Stomach (tissue), 9 donors: ENCODE data around the gene OPHN1. TPM values are rescaled to one million over a fixed set of nuclear protein-coding genes. Genes with fewer than 3 reads are reported as not detected.
A peak's percentile ranks its signal among the peaks of the same experiment; 100 is the strongest.

ENCODE experiments used
- DNase-seq, 2 donors: peaks; one replicate each; pipeline versions ENCODE4 v3.0.0 to v3.0.0-alpha.2; 2013 to 2019
- H3K27ac ChIP-seq, 5 donors: fragments of 200-600 bp in 4 of 5; sonication (generic) in 4 of 5; one replicate each; pipeline ENCODE4 v1.5.1; 2013 to 2019; ENCODE audit warnings: mild to moderate bottlenecking in 1 of 5, moderate library complexity in 1 of 5
- H3K27me3 ChIP-seq, 3 donors: fragments of 200-600 bp; sonication (generic); one replicate each; pipeline ENCODE4 v1.5.1; 2017 to 2019; ENCODE audit warnings: mixed run types in 1 of 3
- H3K36me3 ChIP-seq, 4 donors: fragments of 200-600 bp; sonication (generic); 1 replicate in 3 of 4; 2 replicates in 1 of 4; pipeline ENCODE4 v1.5.1; 2016 to 2019
- H3K4me1 ChIP-seq, 4 donors: fragments of 200-600 bp; sonication (generic); one replicate each; pipeline ENCODE4 v1.5.1; 2016 to 2019
- H3K4me3 ChIP-seq, 4 donors: fragments of 200-600 bp; sonication (generic) in 3 of 4; one replicate each; pipeline ENCODE4 v1.5.1; 2016 to 2019; ENCODE audit warnings: mild to moderate bottlenecking in 1 of 4
- H3K9me3 ChIP-seq, 4 donors: fragments of 200-600 bp; sonication (generic); one replicate each; pipeline ENCODE4 v1.5.1; 2016 to 2019
- CTCF ChIP-seq, 7 experiments: fragments of 450-650 bp in 4 of 7; fragments of 200-600 bp in 3 of 7; sonication (generic) in 3 of 7; IDR thresholded peaks; one replicate each; pipeline ENCODE4 v1.5.1; 2016 to 2019; ENCODE audit warnings: antibody characterized with exemption in 7 of 7, control low read depth in 2 of 7, mild to moderate bottlenecking in 1 of 7
- EP300 ChIP-seq: sonication (generic); formaldehyde crosslinking; IDR thresholded peaks from one replicate; pipeline ENCODE4 v1.6.1; 2017; ENCODE audit warnings: antibody characterized with exemption
- POLR2A ChIP-seq, 4 donors: fragments of 450-650 bp; IDR thresholded peaks; one replicate each; pipeline ENCODE4 v1.6.1; 2016; ENCODE audit warnings: antibody characterized with exemption in 4 of 4, control low read depth in 2 of 4, mild to moderate bottlenecking in 1 of 4, moderate library complexity in 1 of 4
- POLR2AphosphoS5 ChIP-seq, 3 donors: sonication (generic); formaldehyde crosslinking; IDR thresholded peaks; one replicate each; pipeline ENCODE4 v1.6.1; 2016; ENCODE audit warnings: antibody characterized with exemption in 3 of 3
- WGBS, 5 donors: extraction: QIAGEN DNeasy Blood & Tissue Kit in 3 of 5; methylation state at CpG; one replicate each; pipeline versions ENCODE4 v1.1.5 to v1.1.7; 2013 to 2018; 5-methylcytosine and 5-hydroxymethylcytosine counted together
- intact Hi-C: fragments of 100-400 bp; cut with DNase I; formaldehyde crosslinking; loops from one replicate; pipeline ENCODE4 v1.15.1; 2023; ENCODE audit warnings: low total_unique reads
- polyA plus RNA-seq, 3 donors: library from polyadenylated mRNA; stranded (reverse); fragments of 200-250 nt; gene quantifications; one replicate each; pipeline ENCODE4 v1.2.3, GENCODE V29; 2013
- total RNA-seq, 5 donors: library from RNA; depleted of rRNA; stranded (reverse); fragments of >200 nt; gene quantifications; one replicate each; pipeline versions ENCODE4 v1.1.0 to v1.2.3, GENCODE V29; 2014 to 2016
- donor health status: healthy with polysubstance abuse.
- donor health status: Bipolar disorder and iron deficiency.
- donor health status: healthy.

The OPHN1 gene
- total and polyA plus RNA-seq, 8 donors = 0.78 to 76.4 (median 5.0) TPM

DNA sequence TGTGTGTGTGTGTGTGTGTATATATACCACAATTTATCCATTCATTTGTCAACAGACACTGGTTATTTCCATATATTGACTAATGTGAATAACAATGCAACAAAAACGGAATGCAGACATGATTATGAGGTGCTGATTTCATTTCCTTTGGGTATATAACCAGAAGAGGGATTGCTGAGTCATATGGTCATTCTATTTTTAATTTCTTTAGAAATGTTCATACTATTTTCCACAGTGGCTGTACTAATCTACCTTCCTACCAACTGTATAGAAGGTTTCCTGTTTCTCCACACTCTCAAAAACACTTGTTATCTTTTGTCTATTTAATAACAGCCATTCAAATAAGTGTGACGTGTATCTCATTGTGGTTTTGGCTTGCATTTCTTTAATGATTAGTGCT is 269.9 kb downstream of the OPHN1 start:
- 20 to 43% (median 30%) methylated on average over 2 of the region's 2 CpGs for WGBS, 5 donors
- H3K9me3 ChIP-seq = no peaks in the 10 kb centered on the region

DNA sequence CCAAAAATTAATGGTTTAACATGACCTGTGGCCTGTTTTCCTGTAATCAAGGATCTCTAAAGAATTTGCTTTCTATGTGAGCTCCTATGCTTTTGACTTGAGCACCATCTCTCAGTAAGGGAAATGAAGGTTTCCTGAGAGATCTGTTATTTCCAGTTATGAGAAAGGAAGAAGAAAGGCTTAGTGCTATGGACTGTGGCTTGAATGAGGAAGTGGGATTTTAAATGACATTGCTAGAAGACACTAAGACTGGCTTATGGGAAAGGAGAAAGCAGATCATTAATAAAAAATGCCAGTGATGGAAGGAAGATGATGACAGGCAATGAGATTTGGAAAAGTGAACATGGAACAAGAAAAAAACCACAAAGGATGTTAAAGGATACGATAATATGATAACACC is 285.4 kb downstream of the OPHN1 start:
- H3K9me3 ChIP-seq = no peaks in the 10 kb centered on the region
- peaks cover 0 to 4% (median 0%) of the 10 kb centered on the region in 3 donors for H3K27me3 ChIP-seq
- 59 to 74% (median 69%) methylated on average over 1 of the region's 1 CpG for WGBS, 5 donors
- H3K36me3 ChIP-seq = no peaks in the 10 kb centered on the region
- TF ChIP-seq CTCF (IDR thresholded peaks at IDR 0.05) = no peak
- TF ChIP-seq POLR2AphosphoS5 (IDR thresholded peaks at IDR 0.05) = no peak
- TF ChIP-seq EP300 = no peak
- TF ChIP-seq POLR2A (IDR thresholded peaks at IDR 0.05) = no peak
- no peak for DNase-seq
- no peaks in the 10 kb centered on the region for H3K4me1 ChIP-seq
- intact Hi-C loops = no loop called here
- H3K27ac ChIP-seq = no peak overlapping the region
- H3K4me3 ChIP-seq = no peak overlapping the region

More for the DNA sequence above, 269.9 kb downstream of the OPHN1 start:
- DNase-seq = no peak
- H3K27me3 ChIP-seq = peaks cover 0 to 3% (median 0%) of the 10 kb centered on the region in 3 donors
- TF ChIP-seq CTCF (IDR thresholded peaks at IDR 0.05) (no peak), POLR2A (IDR thresholded peaks at IDR 0.05) (no peak), EP300 (no peak), POLR2AphosphoS5 (IDR thresholded peaks at IDR 0.05) (no peak)
- H3K4me1 ChIP-seq = no peaks in the 10 kb centered on the region
- intact Hi-C loops = no loop called here
- no peak overlapping the region for H3K4me3 ChIP-seq
- H3K36me3 ChIP-seq = no peaks in the 10 kb centered on the region
- no peak overlapping the region for H3K27ac ChIP-seq

- intact Hi-C loops = no loop called here
- peak in 1 of 2 donors; percentile 57 for DNase-seq
- Histone ChIP-seq H3K9me3 (no peaks in the 10 kb centered on the region), H3K36me3 (no peaks in the 10 kb centered on the region), H3K4me3 (no peak overlapping the region), H3K27me3 (peaks cover 0 to 4% (median 0%) of the 10 kb centered on the region in 3 donors), H3K27ac (no peak overlapping the region), H3K4me1 (no peaks in the 10 kb centered on the region)
- 15 to 21% (median 17%) methylated on average over 2 of the region's 2 CpGs for WGBS, 5 donors
- TF ChIP-seq CTCF (IDR thresholded peaks at IDR 0.05) (no peak), POLR2AphosphoS5 (IDR thresholded peaks at IDR 0.05) (no peak), EP300 (no peak), POLR2A (IDR thresholded peaks at IDR 0.05) (no peak)
Measured at GRCh38 chrX:68146054-68146453, 287.2 kb downstream of the OPHN1 start.

- H3K4me1 ChIP-seq = no peaks in the 10 kb centered on the region
- intact Hi-C loops = no loop called here
- H3K9me3 ChIP-seq = no peaks in the 10 kb centered on the region
- H3K4me3 ChIP-seq = no peak overlapping the region
- H3K36me3 ChIP-seq = peaks cover 0 to under 1% (median 0%) of the 10 kb centered on the region in 4 donors
- no peak for TF ChIP-seq CTCF (IDR thresholded peaks at IDR 0.05)
- TF ChIP-seq POLR2AphosphoS5 (IDR thresholded peaks at IDR 0.05) = no peak
- no peak for TF ChIP-seq POLR2A (IDR thresholded peaks at IDR 0.05)
- TF ChIP-seq EP300 = no peak
- peaks cover 0 to 4% (median 0%) of the 10 kb centered on the region in 3 donors for H3K27me3 ChIP-seq
- no peak for DNase-seq
- H3K27ac ChIP-seq = no peak overlapping the region
- WGBS, 5 donors = 63 to 93% (median 69%) methylated on average over 2 of the region's 2 CpGs
Measured at GRCh38 chrX:68139791-68140190, 293.5 kb downstream of the OPHN1 start.
